Kidney epithelial cell (primary cell): ENCODE data around the gene TFRC. TPM values are rescaled to one million over a fixed set of nuclear protein-coding genes. Genes with fewer than 3 reads are reported as not detected.

Experiments
- DNase-seq: peaks from one replicate; pipeline ENCODE4 v3.0.0-alpha.2; 2010; ENCODE audit warnings: low read depth
- H3K27me3 ChIP-seq: 2 replicates; pipeline ENCODE4 v1.6.0; 2011; ENCODE audit warnings: low read length; ENCODE audit not compliant: control insufficient read depth, insufficient read depth
- H3K36me3 ChIP-seq: 2 replicates; pipeline ENCODE4 v1.5.1; 2011; ENCODE audit warnings: low read length; ENCODE audit not compliant: control insufficient read depth, insufficient read depth
- H3K4me3 ChIP-seq: 2 replicates; pipeline ENCODE4 v1.5.1; 2011; ENCODE audit warnings: low read depth, mild to moderate bottlenecking, control low read depth, low read length
- total RNA-seq: library from RNA; depleted of rRNA; stranded (reverse); fragments of >200 nt; gene quantifications from 2 replicates; pipeline ENCODE4 v1.2.3, GENCODE V29; 2015
- TF ChIP-seq, protein P1 (sequence below): IDR thresholded peaks from 2 replicates; pipeline ENCODE4 v1.5.1; 2011; ENCODE audit warnings: mild to moderate bottlenecking, moderate library complexity, low read length, control low read depth, inconsistent platforms; ENCODE audit not compliant: insufficient read depth, poor library complexity, severe bottlenecking

TFRC gene
- 81.9 and 97.9 TPM in 2 replicates for total RNA-seq

- TF ChIP-seq, protein P1, sequence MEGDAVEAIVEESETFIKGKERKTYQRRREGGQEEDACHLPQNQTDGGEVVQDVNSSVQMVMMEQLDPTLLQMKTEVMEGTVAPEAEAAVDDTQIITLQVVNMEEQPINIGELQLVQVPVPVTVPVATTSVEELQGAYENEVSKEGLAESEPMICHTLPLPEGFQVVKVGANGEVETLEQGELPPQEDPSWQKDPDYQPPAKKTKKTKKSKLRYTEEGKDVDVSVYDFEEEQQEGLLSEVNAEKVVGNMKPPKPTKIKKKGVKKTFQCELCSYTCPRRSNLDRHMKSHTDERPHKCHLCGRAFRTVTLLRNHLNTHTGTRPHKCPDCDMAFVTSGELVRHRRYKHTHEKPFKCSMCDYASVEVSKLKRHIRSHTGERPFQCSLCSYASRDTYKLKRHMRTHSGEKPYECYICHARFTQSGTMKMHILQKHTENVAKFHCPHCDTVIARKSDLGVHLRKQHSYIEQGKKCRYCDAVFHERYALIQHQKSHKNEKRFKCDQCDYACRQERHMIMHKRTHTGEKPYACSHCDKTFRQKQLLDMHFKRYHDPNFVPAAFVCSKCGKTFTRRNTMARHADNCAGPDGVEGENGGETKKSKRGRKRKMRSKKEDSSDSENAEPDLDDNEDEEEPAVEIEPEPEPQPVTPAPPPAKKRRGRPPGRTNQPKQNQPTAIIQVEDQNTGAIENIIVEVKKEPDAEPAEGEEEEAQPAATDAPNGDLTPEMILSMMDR = no peak
- peak; percentile 70 for DNase-seq
- peak within 1 kb of the TSS; percentile 91 for H3K4me3 ChIP-seq
- H3K27me3 ChIP-seq = no peaks in the 10 kb centered on the region
- no peaks in the 10 kb centered on the region for H3K36me3 ChIP-seq
These were observed at the start of gene TFRC for GRCh38 chr3:196081834-196082618. TFRC (minus strand) TSS chr3:196082090; CDS start chr3:196077099, 4,991 bp downstream.

DNA sequence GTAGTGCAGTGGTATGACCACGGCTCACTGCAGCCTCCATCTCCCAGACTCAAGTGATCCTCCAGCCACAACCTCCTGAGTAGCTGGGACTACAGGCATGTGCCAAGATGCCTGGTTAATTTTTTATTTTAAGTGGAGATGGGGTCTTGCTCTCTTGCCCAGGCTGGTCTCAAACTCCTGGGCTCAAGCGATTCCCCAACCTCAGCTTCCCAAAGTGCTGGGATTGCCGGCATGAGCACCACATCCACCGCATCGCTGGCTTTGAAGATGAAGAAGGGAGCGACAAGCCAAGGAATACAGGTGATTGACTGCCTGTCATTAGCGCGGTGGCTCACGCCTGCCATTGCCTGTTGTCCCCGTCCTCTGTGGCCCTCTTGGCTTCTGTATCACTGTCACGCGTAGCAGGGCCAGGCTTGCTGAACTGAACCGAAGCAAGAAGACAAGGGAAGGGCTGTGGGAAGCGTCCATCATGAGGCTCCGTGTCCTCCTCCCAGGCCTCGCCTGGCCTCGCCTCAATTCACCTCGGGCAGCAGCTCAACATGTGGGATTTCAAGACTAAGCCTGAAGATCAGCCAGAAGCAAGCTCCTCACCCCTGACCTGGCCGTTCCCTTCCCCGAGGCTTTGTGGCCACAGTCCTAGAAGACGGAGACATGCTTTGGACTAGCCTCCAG, 46.4 kb upstream of the TFRC start:
- TF ChIP-seq, protein P1 = no peak
- Histone ChIP-seq H3K27me3 (peaks cover 2% of the 10 kb centered on the region), H3K36me3 (no peaks in the 10 kb centered on the region), H3K4me3 (no peak overlapping the region)
- no peak for DNase-seq

GRCh38 chr3:196127308-196128040, 45.6 kb upstream of the TFRC start:
- DNase-seq = no peak
- TF ChIP-seq, protein P1 = no peak
- no peaks in the 10 kb centered on the region for H3K36me3 ChIP-seq
- no peak overlapping the region for H3K4me3 ChIP-seq
- peaks cover 2% of the 10 kb centered on the region for H3K27me3 ChIP-seq

DNA sequence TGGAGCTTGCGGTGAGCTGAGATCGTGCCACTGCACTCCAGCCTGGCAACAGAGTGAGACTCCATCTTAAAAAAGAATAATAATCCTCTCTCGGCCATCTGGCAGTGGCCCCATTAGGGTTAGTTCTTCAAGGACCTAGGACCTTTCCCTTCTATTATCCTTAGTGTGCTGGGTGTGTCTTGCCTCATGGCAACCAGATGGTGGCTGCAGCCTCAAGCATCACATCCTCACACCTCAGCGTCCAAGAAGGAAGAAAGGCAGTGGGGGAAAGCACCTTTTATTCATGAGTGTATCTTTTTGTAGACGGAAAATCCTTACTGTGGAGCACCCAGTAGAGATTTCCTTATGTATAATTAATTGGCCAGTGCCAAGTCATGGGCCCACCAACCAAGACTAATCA, 42.7 kb upstream of the TFRC start:
- TF ChIP-seq, protein P1 = no peak
- Histone ChIP-seq H3K36me3 (no peaks in the 10 kb centered on the region), H3K4me3 (no peak overlapping the region), H3K27me3 (peaks cover 2% of the 10 kb centered on the region)
- no peak for DNase-seq

- TF ChIP-seq, protein P1 = no peak
- DNase-seq = no peak
- no peak overlapping the region for H3K4me3 ChIP-seq
- no peaks in the 10 kb centered on the region for H3K36me3 ChIP-seq
- peaks cover under 1% of the 10 kb centered on the region for H3K27me3 ChIP-seq
These were observed 40.8 kb upstream of the TFRC start for GRCh38 chr3:196122688-196123046.
